HG03520 (cell line): ENCODE data around the gene GRIK3.
"Not testable (repeated sequence)": the region's sequence is repeated elsewhere in the genome, so short reads cannot be mapped to it uniquely, and the experiment has no call there.

Experiments
- ATAC-seq: cut with Tn5 transposase; IDR thresholded peaks from one replicate; pipeline ENCODE4 v1.9.1; 2021; ENCODE audit warnings: mild to moderate bottlenecking, moderate library complexity; ENCODE audit not compliant: unreplicated experiment

GRIK3 gene

GRCh38 chr1:36771240-36771639, 263.1 kb downstream of the GRIK3 start:
- no peak for ATAC-seq

GRCh38 chr1:36769886-36770830, 264.2 kb downstream of the GRIK3 start:
- ATAC-seq: no peak

GRCh38 chr1:36768486-36769178, 265.7 kb downstream of the GRIK3 start:
- no peak for ATAC-seq

GRCh38 chr1:36767429-36767828, 266.9 kb downstream of the GRIK3 start:
- not testable (repeated sequence) for ATAC-seq

- ATAC-seq: no peak
Observed at GRCh38 chr1:36766481-36766880, 267.8 kb downstream of the GRIK3 start.

- no peak for ATAC-seq
Observed at GRCh38 chr1:36765785-36766300, 268.5 kb downstream of the GRIK3 start.

GRCh38 chr1:36764798-36765197, 269.5 kb downstream of the GRIK3 start:
- no peak for ATAC-seq

GRCh38 chr1:36763771-36764170, 270.5 kb downstream of the GRIK3 start:
- ATAC-seq: no peak

- ATAC-seq: no peak
Observed at GRCh38 chr1:36762174-36762573, 272.1 kb downstream of the GRIK3 start.

GRCh38 chr1:36761113-36761512, 273.2 kb downstream of the GRIK3 start:
- no peak for ATAC-seq

GRCh38 chr1:36760081-36760480, 274.2 kb downstream of the GRIK3 start:
- no peak for ATAC-seq

- ATAC-seq: no peak
Observed at GRCh38 chr1:36759355-36759754, 275.0 kb downstream of the GRIK3 start.

- no peak for ATAC-seq
Observed at GRCh38 chr1:36755303-36756230, 278.7 kb downstream of the GRIK3 start.

GRCh38 chr1:36754366-36754765, 279.9 kb downstream of the GRIK3 start:
- ATAC-seq: no peak

GRCh38 chr1:36753451-36753850, 280.9 kb downstream of the GRIK3 start:
- no peak for ATAC-seq

- ATAC-seq: no peak
Observed at GRCh38 chr1:36752891-36753361, 281.4 kb downstream of the GRIK3 start.

- no peak for ATAC-seq
Observed at GRCh38 chr1:36752431-36752830, 281.9 kb downstream of the GRIK3 start.

GRCh38 chr1:36751525-36751924, 282.8 kb downstream of the GRIK3 start:
- no peak for ATAC-seq

GRCh38 chr1:36748466-36748865, 285.8 kb downstream of the GRIK3 start:
- no peak for ATAC-seq
